ENCODE data around the gene MYH7.

GRCh38 chr14:23430723-23431085, 4.8 kb downstream of the MYH7 start:
- TF ChIP-seq CTCF (IDR thresholded peaks at IDR 0.05) (no peak), POLR2A (IDR thresholded peaks at IDR 0.05) (no peak)

Data from thyroid gland (tissue), 4 donors.